ENCODE results near the gene FAM47C.

GRCh38 chrX:37010496-37010895, 2.3 kb downstream of the FAM47C start:
- no peak for TF ChIP-seq POLR2A (IDR thresholded peaks at IDR 0.05)
- TF ChIP-seq, protein P1, sequence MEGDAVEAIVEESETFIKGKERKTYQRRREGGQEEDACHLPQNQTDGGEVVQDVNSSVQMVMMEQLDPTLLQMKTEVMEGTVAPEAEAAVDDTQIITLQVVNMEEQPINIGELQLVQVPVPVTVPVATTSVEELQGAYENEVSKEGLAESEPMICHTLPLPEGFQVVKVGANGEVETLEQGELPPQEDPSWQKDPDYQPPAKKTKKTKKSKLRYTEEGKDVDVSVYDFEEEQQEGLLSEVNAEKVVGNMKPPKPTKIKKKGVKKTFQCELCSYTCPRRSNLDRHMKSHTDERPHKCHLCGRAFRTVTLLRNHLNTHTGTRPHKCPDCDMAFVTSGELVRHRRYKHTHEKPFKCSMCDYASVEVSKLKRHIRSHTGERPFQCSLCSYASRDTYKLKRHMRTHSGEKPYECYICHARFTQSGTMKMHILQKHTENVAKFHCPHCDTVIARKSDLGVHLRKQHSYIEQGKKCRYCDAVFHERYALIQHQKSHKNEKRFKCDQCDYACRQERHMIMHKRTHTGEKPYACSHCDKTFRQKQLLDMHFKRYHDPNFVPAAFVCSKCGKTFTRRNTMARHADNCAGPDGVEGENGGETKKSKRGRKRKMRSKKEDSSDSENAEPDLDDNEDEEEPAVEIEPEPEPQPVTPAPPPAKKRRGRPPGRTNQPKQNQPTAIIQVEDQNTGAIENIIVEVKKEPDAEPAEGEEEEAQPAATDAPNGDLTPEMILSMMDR (IDR thresholded peaks at IDR 0.05): no peak
